GM12891 (cell line): ENCODE results near the gene URGCP.

Experiments used
- PAX5 ChIP-seq: IDR thresholded peaks from 2 replicates; pipeline ENCODE4 v1.6.1; 2011; ENCODE audit warnings: low read length, moderate library complexity, mild to moderate bottlenecking; ENCODE audit not compliant: insufficient read depth, severe bottlenecking
- POLR2A ChIP-seq: IDR thresholded peaks from 2 replicates; pipeline ENCODE4 v1.6.1; 2011; ENCODE audit warnings: low read depth, low read length, control low read depth
- POLR2AphosphoS5 ChIP-seq: IDR thresholded peaks from 2 replicates; pipeline ENCODE4 v1.6.1; 2011; ENCODE audit warnings: low read depth, low read length, control low read depth
- POU2F2 ChIP-seq: IDR thresholded peaks from 2 replicates; pipeline ENCODE4 v1.6.1; 2011; ENCODE audit warnings: low read depth, mild to moderate bottlenecking, control low read depth, low read length, moderate library complexity
- SPI1 ChIP-seq: IDR thresholded peaks from 2 replicates; pipeline ENCODE4 v1.6.1; 2011; ENCODE audit warnings: low read depth, low read length, control low read depth
- TAF1 ChIP-seq: IDR thresholded peaks from 2 replicates; pipeline ENCODE4 v1.6.1; 2011; ENCODE audit warnings: low read depth, low read length, control low read depth

GRCh38 chr7:43954524-43955228, 48.3 kb upstream of the URGCP start:
- TF ChIP-seq POLR2AphosphoS5 (no peak), POLR2A (no peak), PAX5 (no peak), TAF1 (no peak), POU2F2 (no peak), SPI1 (no peak)
